ENCODE measurements around the gene SGCE. TPM values are rescaled to one million over a fixed set of nuclear protein-coding genes. Genes with fewer than 3 reads are reported as not detected.

SGCE gene
- total RNA-seq, 2 experiments from 2014 or later, result 23.5 to 27.1 TPM

DNA sequence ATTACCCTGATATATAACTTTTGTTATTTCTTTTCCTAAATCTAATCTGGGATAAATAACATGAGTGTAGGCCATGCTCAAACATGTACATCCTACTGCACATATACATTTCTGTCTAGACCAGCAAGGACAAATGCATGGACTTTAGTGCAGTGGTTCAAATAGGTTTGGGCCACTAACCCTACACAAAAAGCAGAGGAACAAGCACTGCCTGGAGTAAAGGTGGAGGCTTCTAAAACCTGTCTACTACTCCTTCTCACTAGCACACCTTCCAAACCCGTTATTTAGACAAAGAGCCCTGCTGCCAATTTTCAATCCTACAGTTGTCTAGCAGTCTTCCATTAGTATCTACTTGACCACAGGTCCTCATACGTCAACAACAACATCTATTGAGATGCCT, 34.8 kb downstream of the SGCE start:
- ChIA-PET POLR2A (interaction anchor here (0.9 kb wide), 1 partner anchor 9 kb away, joined by 3 read pairs; no protein-coding TSS in a partner anchor), CTCF (ENCODE audit: unreplicated experiment) (no interaction called here)
- Histone ChIP-seq H3K4me1 (ENCODE audit: insufficient read depth, low read length, poor library complexity, severe bottlenecking) (no peaks in the 10 kb centered on the region), H2AFZ (ENCODE audit: low read length) (no peak overlapping the region), H3K79me2 (ENCODE audit: insufficient read depth, low read depth, low read length) (no peaks in the 10 kb centered on the region), H4K20me1 (ENCODE audit: insufficient read depth, low read length) (no peaks in the 10 kb centered on the region), H3K9me3 (ENCODE audit: low read length) (no peaks in the 10 kb centered on the region), H3K27ac (ENCODE audit: low read depth, low read length, poor library complexity, severe bottlenecking) (no peak overlapping the region), H3K4me2 (ENCODE audit: low read length) (no peak overlapping the region), H3K9me2 (ENCODE audit: insufficient read depth, low read length) (no peaks in the 10 kb centered on the region), H3K4me3 (ENCODE audit: low read depth, low read length, poor library complexity, severe bottlenecking) (no peak overlapping the region), H3K36me3 (ENCODE audit: insufficient read depth, low read length) (no peaks in the 10 kb centered on the region)
- TF ChIP-seq, protein P1, sequence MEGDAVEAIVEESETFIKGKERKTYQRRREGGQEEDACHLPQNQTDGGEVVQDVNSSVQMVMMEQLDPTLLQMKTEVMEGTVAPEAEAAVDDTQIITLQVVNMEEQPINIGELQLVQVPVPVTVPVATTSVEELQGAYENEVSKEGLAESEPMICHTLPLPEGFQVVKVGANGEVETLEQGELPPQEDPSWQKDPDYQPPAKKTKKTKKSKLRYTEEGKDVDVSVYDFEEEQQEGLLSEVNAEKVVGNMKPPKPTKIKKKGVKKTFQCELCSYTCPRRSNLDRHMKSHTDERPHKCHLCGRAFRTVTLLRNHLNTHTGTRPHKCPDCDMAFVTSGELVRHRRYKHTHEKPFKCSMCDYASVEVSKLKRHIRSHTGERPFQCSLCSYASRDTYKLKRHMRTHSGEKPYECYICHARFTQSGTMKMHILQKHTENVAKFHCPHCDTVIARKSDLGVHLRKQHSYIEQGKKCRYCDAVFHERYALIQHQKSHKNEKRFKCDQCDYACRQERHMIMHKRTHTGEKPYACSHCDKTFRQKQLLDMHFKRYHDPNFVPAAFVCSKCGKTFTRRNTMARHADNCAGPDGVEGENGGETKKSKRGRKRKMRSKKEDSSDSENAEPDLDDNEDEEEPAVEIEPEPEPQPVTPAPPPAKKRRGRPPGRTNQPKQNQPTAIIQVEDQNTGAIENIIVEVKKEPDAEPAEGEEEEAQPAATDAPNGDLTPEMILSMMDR (conservative IDR thresholded peaks at IDR 0.05; ENCODE audit: low read length), result no peak
- no peak for TF ChIP-seq EZH2phosphoT487 (IDR thresholded peaks at IDR 0.05; ENCODE audit: borderline replicate concordance, low read depth, low read length)
- BruUV-seq (replicated peaks), result no TSS peak
- DNase-seq (ENCODE audit: low spot score), result no peak
- intact Hi-C loops (cut with micrococcal nuclease; ENCODE audit: unreplicated experiment), result no loop called here

DNA sequence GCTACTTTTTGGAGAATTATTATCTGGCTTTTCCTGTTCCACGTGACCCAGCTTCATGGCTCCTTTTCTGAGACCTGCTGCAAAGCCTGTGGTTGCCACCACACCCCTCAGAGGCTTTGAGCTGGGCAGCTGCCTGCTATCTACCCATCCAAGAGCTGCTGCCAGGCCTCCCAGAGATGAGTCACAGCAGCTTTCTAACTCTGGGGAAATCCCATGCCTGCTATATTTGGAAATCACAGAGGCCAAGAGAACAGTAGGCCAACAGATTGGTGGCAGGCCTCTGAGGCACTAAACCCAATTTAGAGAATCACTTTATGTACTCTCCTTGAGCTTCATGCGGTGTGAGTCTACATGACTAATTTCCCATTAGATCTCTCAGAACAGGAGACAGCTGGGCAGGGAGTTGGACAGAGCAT, 35.2 kb downstream of the SGCE start:
- no peaks in the 10 kb centered on the region for H3K9me3 ChIP-seq (ENCODE audit: low read length)
- no peaks in the 10 kb centered on the region for H4K20me1 ChIP-seq (ENCODE audit: insufficient read depth, low read length)
- intact Hi-C loops (cut with micrococcal nuclease; ENCODE audit: unreplicated experiment), result no loop called here
- H3K9me2 ChIP-seq (ENCODE audit: insufficient read depth, low read length), result no peaks in the 10 kb centered on the region
- no peaks in the 10 kb centered on the region for H3K4me1 ChIP-seq (ENCODE audit: insufficient read depth, low read length, poor library complexity, severe bottlenecking)
- H3K27ac ChIP-seq (ENCODE audit: low read depth, low read length, poor library complexity, severe bottlenecking), result no peak overlapping the region
- H3K36me3 ChIP-seq (ENCODE audit: insufficient read depth, low read length), result no peaks in the 10 kb centered on the region
- TF ChIP-seq EZH2phosphoT487 (IDR thresholded peaks at IDR 0.05; ENCODE audit: borderline replicate concordance, low read depth, low read length), result no peak
- TF ChIP-seq, protein P1 (conservative IDR thresholded peaks at IDR 0.05; ENCODE audit: low read length), result no peak
- no peak overlapping the region for H3K4me3 ChIP-seq (ENCODE audit: low read depth, low read length, poor library complexity, severe bottlenecking)
- H3K79me2 ChIP-seq (ENCODE audit: insufficient read depth, low read depth, low read length), result no peaks in the 10 kb centered on the region
- H3K4me2 ChIP-seq (ENCODE audit: low read length), result no peak overlapping the region
- POLR2A ChIA-PET, result interaction anchor here (0.9 kb wide), 1 partner anchor 8 kb away, joined by 3 read pairs; no protein-coding TSS in a partner anchor
- BruUV-seq (replicated peaks), result no TSS peak
- no peak for DNase-seq (ENCODE audit: low spot score)
- H2AFZ ChIP-seq (ENCODE audit: low read length), result no peak overlapping the region
- CTCF ChIA-PET (ENCODE audit: unreplicated experiment), result no interaction called here

GRCh38 chr7:94618126-94618525, 37.8 kb downstream of the SGCE start:
- no peak for DNase-seq (ENCODE audit: low spot score)
- no peak for TF ChIP-seq EZH2phosphoT487 (IDR thresholded peaks at IDR 0.05; ENCODE audit: borderline replicate concordance, low read depth, low read length)
- TF ChIP-seq, protein P1 (conservative IDR thresholded peaks at IDR 0.05; ENCODE audit: low read length), result no peak
- intact Hi-C loops (cut with micrococcal nuclease; ENCODE audit: unreplicated experiment), result no loop called here
- Histone ChIP-seq H3K4me2 (ENCODE audit: low read length) (no peak overlapping the region), H2AFZ (ENCODE audit: low read length) (no peak overlapping the region), H3K4me3 (ENCODE audit: low read depth, low read length, poor library complexity, severe bottlenecking) (no peak overlapping the region), H4K20me1 (ENCODE audit: insufficient read depth, low read length) (no peaks in the 10 kb centered on the region), H3K9me2 (ENCODE audit: insufficient read depth, low read length) (no peaks in the 10 kb centered on the region), H3K9me3 (ENCODE audit: low read length) (no peaks in the 10 kb centered on the region), H3K27ac (ENCODE audit: low read depth, low read length, poor library complexity, severe bottlenecking) (no peak overlapping the region), H3K4me1 (ENCODE audit: insufficient read depth, low read length, poor library complexity, severe bottlenecking) (no peaks in the 10 kb centered on the region), H3K36me3 (ENCODE audit: insufficient read depth, low read length) (no peaks in the 10 kb centered on the region), H3K79me2 (ENCODE audit: insufficient read depth, low read depth, low read length) (no peaks in the 10 kb centered on the region)
- no TSS peak for BruUV-seq (replicated peaks)
- POLR2A ChIA-PET, result interaction anchor here (1.2 kb wide), 1 partner anchor 13 kb away, joined by 4 read pairs; no protein-coding TSS in a partner anchor
- CTCF ChIA-PET (ENCODE audit: unreplicated experiment), result no interaction called here
